ENCODE results near the gene PDIA6. TPM values are rescaled to one million over a fixed set of nuclear protein-coding genes. Genes with fewer than 3 reads are reported as not detected.
A peak's percentile ranks its signal among the peaks of the same experiment; 100 is the strongest.

PDIA6 gene, protein sequence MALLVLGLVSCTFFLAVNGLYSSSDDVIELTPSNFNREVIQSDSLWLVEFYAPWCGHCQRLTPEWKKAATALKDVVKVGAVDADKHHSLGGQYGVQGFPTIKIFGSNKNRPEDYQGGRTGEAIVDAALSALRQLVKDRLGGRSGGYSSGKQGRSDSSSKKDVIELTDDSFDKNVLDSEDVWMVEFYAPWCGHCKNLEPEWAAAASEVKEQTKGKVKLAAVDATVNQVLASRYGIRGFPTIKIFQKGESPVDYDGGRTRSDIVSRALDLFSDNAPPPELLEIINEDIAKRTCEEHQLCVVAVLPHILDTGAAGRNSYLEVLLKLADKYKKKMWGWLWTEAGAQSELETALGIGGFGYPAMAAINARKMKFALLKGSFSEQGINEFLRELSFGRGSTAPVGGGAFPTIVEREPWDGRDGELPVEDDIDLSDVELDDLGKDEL
- 100 to 1,000 TPM; 336 to 356 (median 351) TPM for total RNA-seq (2021; fragmentation: NEBNext Ultra II Directional; extraction: Animal tissue kit (Norgen Biotek cat#: 25700))
- long read RNA-seq, transcript PDIA6-201 (13 exons, 2,338 nt) = major isoform, 815 of 997 reads
- long read RNA-seq, partial matches to known transcripts = 138 of 997 reads
- long read RNA-seq, other reads (novel, unspliced or antisense) = 44 of 997 reads

DNA sequence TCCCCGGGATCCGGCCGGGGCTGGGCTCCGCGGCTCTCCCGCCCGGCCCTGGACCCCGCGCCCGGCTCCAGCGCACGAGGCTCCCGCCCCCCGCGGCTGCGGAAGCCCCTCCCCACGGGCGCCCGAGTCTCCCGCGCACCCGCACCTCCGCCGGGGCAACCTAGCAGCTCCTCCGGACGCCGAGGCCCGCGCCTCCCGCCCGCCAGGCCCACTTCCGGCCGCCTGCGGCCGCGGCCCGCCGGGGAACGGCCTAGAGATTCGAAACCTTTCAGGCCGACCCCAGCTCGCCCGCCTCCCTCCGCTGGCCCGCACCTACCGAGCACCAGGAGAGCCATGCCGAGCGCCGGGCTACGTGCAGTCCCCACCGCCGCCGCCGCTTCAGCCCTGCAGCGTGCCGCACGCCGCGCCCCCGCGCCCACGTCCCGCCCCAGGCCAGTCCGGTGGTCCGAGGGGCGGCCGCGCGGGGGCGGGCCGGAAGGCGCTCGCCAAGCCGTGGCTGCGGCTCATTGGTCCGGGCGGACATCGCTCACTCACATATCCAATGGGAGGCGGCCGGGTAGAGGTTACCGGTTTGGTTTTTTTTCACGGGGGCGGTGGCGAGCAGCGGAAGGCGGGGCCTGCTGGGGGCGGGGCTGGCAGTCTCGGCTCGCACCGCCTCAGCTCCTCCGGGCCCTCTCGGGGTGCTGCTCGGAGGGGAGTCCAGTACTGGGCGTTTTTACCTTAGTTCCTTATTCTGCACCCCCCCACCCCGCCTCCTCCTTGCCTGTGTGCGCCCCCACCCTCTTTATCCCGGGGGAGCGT is at the start of gene PDIA6:
Gene PDIA6 (minus strand): TSS at position 424 of the 801 bp plus-strand sequence. CDS start 89 bp downstream, at position 335.
- peaks cover 9% of the 10 kb centered on the region for H3K27me3 Mint-ChIP-seq (ENCODE audit: insufficient read depth)
- H3K9me3 Mint-ChIP-seq = no peaks in the 10 kb centered on the region
- TF ChIP-seq, protein P1, sequence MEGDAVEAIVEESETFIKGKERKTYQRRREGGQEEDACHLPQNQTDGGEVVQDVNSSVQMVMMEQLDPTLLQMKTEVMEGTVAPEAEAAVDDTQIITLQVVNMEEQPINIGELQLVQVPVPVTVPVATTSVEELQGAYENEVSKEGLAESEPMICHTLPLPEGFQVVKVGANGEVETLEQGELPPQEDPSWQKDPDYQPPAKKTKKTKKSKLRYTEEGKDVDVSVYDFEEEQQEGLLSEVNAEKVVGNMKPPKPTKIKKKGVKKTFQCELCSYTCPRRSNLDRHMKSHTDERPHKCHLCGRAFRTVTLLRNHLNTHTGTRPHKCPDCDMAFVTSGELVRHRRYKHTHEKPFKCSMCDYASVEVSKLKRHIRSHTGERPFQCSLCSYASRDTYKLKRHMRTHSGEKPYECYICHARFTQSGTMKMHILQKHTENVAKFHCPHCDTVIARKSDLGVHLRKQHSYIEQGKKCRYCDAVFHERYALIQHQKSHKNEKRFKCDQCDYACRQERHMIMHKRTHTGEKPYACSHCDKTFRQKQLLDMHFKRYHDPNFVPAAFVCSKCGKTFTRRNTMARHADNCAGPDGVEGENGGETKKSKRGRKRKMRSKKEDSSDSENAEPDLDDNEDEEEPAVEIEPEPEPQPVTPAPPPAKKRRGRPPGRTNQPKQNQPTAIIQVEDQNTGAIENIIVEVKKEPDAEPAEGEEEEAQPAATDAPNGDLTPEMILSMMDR (IDR thresholded peaks at IDR 0.05) = no peak
- peak within 1 kb of the TSS; percentile 95 for H3K4me3 Mint-ChIP-seq
- DNase-seq = peak; percentile 96
- H3K27ac Mint-ChIP-seq = peak within 1 kb of the TSS; percentile 91
- H3K4me1 Mint-ChIP-seq (ENCODE audit: low read depth) = peaks cover 31% of the 10 kb centered on the region
- peaks cover 6% of the 10 kb centered on the region; the same call in 1 of the 2 replicates for H3K36me3 Mint-ChIP-seq (ENCODE audit: low read depth)

DNA sequence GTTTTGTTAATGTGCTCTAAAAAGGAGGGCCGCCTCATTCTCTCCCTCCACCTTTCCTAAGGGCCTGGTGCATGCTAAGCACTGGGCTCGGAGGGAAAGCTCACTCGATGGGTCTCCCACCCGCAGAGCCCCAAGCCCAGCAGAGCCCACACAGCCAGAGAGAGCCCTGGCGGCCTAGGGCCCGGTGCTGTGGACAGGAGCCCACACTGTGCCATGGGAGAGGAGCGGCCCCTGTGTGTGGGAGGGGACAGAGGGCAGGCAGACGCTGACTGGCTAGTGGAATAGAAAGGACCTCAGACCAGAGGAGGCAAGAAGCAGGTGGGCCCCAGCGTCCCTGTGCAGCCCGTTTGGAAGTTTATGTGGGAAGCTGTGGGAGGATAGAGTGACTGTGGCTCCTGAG is 49.7 kb upstream of the PDIA6 start:
- TF ChIP-seq, protein P1 (IDR thresholded peaks at IDR 0.05) = no peak
- no peak overlapping the region for H3K4me3 Mint-ChIP-seq
- H3K27ac Mint-ChIP-seq = no peak overlapping the region
- H3K9me3 Mint-ChIP-seq = no peaks in the 10 kb centered on the region
- peaks cover 50% of the 10 kb centered on the region for H3K27me3 Mint-ChIP-seq (ENCODE audit: insufficient read depth)
- peaks cover 9% of the 10 kb centered on the region for H3K4me1 Mint-ChIP-seq (ENCODE audit: low read depth)
- no peak for DNase-seq
- H3K36me3 Mint-ChIP-seq (ENCODE audit: low read depth) = no peaks in the 10 kb centered on the region

DNA sequence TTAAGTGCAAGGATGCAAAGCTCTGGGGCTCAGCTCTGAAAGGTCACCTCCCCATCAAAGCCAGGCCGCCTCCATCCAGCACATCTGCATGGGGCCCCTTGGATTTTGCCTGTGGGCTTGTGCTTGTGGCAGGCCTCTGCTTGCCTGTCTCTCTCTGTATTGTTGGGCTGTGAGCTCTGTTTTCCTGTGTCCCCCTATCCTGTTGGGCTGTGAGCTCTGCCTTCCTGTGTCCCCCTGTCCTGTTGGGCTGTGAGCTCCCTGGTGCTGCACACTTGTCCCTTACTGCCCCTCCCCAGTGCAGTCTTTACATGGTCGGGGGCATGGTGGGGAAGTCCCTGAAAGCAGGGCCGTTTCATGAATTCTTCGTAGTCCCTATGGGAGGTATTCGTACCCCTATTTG is 49.2 kb upstream of the PDIA6 start:
- Mint-ChIP-seq H3K27ac (no peak overlapping the region), H3K4me1 (ENCODE audit: low read depth) (peaks cover 8% of the 10 kb centered on the region), H3K27me3 (ENCODE audit: insufficient read depth) (peaks cover 55% of the 10 kb centered on the region), H3K4me3 (no peak overlapping the region), H3K36me3 (ENCODE audit: low read depth) (no peaks in the 10 kb centered on the region), H3K9me3 (no peaks in the 10 kb centered on the region)
- DNase-seq = no peak
- TF ChIP-seq, protein P1 (IDR thresholded peaks at IDR 0.05) = no peak

DNA sequence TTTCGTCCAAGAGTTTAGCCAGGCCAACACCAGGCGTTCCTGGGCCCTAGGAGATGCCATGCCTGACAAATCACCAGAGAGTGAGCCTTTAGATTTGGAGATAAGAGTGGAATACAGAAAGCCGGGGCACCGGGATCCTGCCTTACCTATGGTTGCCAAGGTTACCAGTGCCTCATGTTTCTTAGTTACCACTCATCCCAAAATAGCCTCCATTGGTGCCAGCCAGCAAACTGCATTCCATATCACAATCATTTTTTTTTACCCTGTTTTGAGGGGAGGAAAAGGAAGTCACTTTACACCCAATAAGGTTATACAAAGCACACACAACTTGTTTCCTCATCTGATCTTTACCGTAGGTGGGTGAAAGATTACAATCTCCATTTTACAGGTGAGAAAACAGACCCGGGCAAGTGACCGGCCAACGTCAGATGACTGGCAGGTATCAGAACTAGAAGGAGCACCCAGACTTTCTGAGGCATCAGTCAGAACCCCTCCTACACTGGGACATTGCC is 48.3 kb upstream of the PDIA6 start:
- Mint-ChIP-seq H3K9me3 (no peaks in the 10 kb centered on the region), H3K36me3 (ENCODE audit: low read depth) (no peaks in the 10 kb centered on the region), H3K4me1 (ENCODE audit: low read depth) (peaks cover 8% of the 10 kb centered on the region), H3K27ac (no peak overlapping the region), H3K4me3 (no peak overlapping the region), H3K27me3 (ENCODE audit: insufficient read depth) (peaks cover 58% of the 10 kb centered on the region)
- DNase-seq = no peak
- TF ChIP-seq, protein P1 (IDR thresholded peaks at IDR 0.05) = no peak

DNA sequence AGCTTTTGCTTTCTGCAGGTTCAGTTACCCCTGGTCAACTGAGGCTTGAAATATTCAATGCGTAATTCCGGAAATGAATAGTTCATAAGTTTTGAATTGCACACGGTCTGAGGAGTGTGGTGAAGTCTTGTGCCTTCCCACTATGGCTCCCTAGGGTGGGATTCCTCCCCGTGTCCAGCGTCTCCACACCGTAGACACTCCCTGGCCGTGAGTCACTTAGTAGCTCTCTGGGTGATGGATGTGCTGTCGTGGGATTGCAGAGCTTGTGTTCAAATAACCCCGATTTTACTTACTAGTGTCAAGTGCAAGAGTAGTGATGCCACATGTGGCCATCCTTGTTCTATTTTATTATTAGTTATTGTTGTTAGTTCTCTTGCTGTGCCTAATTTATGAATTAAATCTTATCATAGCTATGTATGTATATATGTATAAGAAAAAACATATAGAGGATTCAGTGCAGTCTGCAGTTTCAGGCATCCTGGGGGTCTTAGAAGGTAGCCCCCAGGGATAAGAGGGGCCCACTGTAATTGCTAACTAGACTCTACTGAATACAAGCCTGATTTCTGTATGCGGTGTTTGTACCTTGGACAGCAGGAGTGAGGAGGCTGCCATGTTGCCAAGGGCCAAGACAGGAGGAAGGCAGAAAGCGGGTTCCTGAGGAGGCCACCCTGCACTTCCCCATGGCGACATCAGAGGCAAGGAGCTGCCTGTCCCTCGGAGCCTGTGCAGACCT is 47.7 kb upstream of the PDIA6 start:
- Mint-ChIP-seq H3K36me3 (ENCODE audit: low read depth) (no peaks in the 10 kb centered on the region), H3K27me3 (ENCODE audit: insufficient read depth) (peaks cover 61% of the 10 kb centered on the region), H3K27ac (no peak overlapping the region), H3K4me1 (ENCODE audit: low read depth) (peaks cover 8% of the 10 kb centered on the region), H3K9me3 (no peaks in the 10 kb centered on the region), H3K4me3 (no peak overlapping the region)
- DNase-seq = no peak
- TF ChIP-seq, protein P1 (IDR thresholded peaks at IDR 0.05) = no peak
